ENCODE data around the gene RFPL4AL1.
"Not testable (repeated sequence)": the region's sequence is repeated elsewhere in the genome, so short reads cannot be mapped to it uniquely, and the experiment has no call there.

GRCh38 chr19:55758797-55759196, 10.1 kb upstream of the RFPL4AL1 start, which contains the start of gene RFPL4A:
- not testable (repeated sequence) for TF ChIP-seq CTCF (conservative IDR thresholded peaks at IDR 0.05; ENCODE audit: low read depth, low read length); EZH2 (IDR thresholded peaks at IDR 0.05; ENCODE audit: borderline replicate concordance, low read depth, low read length, poor library complexity, severe bottlenecking)
